Peyer's patch (tissue), 4 donors: Measurements from ENCODE around the gene GNAL.

Experiments used
- POLR2A ChIP-seq, 2 donors: fragments of 450-650 bp; IDR thresholded peaks; one replicate each; pipeline ENCODE4 v1.5.1; 2017; ENCODE audit warnings: antibody characterized with exemption in 2 of 2, mild to moderate bottlenecking in 2 of 2, moderate library complexity in 2 of 2
- TF ChIP-seq, protein P1 (sequence below), 6 experiments: fragments of 450-650 bp in 4 of 6; fragments of 200-600 bp in 2 of 6; sonication (generic) in 1 of 6; IDR thresholded peaks; one replicate each; pipeline ENCODE4 v1.5.1; 2017 to 2019; ENCODE audit warnings: antibody characterized with exemption in 6 of 6, mild to moderate bottlenecking in 3 of 6, moderate library complexity in 1 of 6

DNA sequence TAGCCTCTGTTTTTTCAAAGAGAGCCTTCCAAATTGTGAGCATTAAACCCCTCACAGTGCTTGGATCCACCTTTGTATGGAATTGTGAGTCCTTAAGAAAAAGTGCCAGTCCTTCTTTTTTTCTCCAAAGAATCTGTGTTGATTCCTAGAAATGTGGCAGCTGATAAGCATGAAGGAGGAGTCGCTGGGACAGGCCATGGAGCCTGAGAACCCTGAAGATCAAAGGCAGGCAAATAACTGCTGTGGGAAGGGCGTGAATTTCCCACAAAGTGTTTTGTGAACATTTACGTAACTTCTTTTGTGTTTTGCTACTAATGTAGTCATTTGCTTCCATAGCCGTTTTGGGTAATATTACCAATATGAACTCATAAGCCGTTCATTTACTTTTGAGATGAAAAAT is 134.5 kb downstream of the GNAL start:
- TF ChIP-seq, protein P1, sequence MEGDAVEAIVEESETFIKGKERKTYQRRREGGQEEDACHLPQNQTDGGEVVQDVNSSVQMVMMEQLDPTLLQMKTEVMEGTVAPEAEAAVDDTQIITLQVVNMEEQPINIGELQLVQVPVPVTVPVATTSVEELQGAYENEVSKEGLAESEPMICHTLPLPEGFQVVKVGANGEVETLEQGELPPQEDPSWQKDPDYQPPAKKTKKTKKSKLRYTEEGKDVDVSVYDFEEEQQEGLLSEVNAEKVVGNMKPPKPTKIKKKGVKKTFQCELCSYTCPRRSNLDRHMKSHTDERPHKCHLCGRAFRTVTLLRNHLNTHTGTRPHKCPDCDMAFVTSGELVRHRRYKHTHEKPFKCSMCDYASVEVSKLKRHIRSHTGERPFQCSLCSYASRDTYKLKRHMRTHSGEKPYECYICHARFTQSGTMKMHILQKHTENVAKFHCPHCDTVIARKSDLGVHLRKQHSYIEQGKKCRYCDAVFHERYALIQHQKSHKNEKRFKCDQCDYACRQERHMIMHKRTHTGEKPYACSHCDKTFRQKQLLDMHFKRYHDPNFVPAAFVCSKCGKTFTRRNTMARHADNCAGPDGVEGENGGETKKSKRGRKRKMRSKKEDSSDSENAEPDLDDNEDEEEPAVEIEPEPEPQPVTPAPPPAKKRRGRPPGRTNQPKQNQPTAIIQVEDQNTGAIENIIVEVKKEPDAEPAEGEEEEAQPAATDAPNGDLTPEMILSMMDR (IDR thresholded peaks at IDR 0.05) = no peak
- TF ChIP-seq POLR2A (IDR thresholded peaks at IDR 0.05) = no peak
